Fibroblast of lung (primary cell): ENCODE measurements around the gene FMNL3. TPM values are rescaled to one million over a fixed set of nuclear protein-coding genes. Genes with fewer than 3 reads are reported as not detected.

ENCODE experiments used
- DNase-seq, 2 donors: peaks; one replicate each; pipeline versions ENCODE4 v3.0.0 to v3.0.0-alpha.2; 2010; ENCODE audit warnings: low read depth in 2 of 2
- H2AFZ ChIP-seq: 2 replicates; pipeline ENCODE4 v1.5.1; 2012; ENCODE audit warnings: low read length, control low read depth, inconsistent platforms
- H3K27ac ChIP-seq: 2 replicates; pipeline ENCODE4 v1.5.1; 2011; ENCODE audit warnings: low read length, control low read depth; ENCODE audit not compliant: insufficient read depth
- H3K27me3 ChIP-seq: 2 replicates; pipeline ENCODE4 v1.5.1; 2011; ENCODE audit warnings: mild to moderate bottlenecking, low read length; ENCODE audit not compliant: control insufficient read depth, insufficient read depth
- H3K36me3 ChIP-seq: 2 replicates; pipeline ENCODE4 v1.5.1; 2011; ENCODE audit warnings: low read length; ENCODE audit not compliant: control insufficient read depth, insufficient read depth
- H3K4me1 ChIP-seq: 2 replicates; pipeline ENCODE4 v1.5.1; 2011; ENCODE audit warnings: low read length; ENCODE audit not compliant: control insufficient read depth, insufficient read depth; ENCODE audit errors: extremely low read depth
- H3K4me2 ChIP-seq: 2 replicates; pipeline ENCODE4 v1.5.1; 2011; ENCODE audit warnings: low read length, control low read depth; ENCODE audit not compliant: insufficient read depth; ENCODE audit errors: extremely low read depth
- H3K4me3 ChIP-seq, 4 experiments: fragments of 200-600 bp in 1 of 4; sonication (generic) in 1 of 4; replicated peaks in 1 of 4; 2 replicates each; pipeline ENCODE4 v1.5.1; 2011 to 2016; ENCODE audit warnings: low read length in 4 of 4, low read depth in 3 of 4, mild to moderate bottlenecking in 3 of 4, control low read depth in 2 of 4, inconsistent platforms in 1 of 4, mixed read lengths in 1 of 4; ENCODE audit not compliant: insufficient read depth in 1 of 4; ENCODE audit errors: control extremely low read depth in 1 of 4
- H3K79me2 ChIP-seq: 2 replicates; pipeline ENCODE4 v1.5.1; 2012; ENCODE audit warnings: mild to moderate bottlenecking, low read length, inconsistent platforms; ENCODE audit not compliant: control insufficient read depth, insufficient read depth
- H3K9ac ChIP-seq: 2 replicates; pipeline ENCODE4 v1.5.1; 2011; ENCODE audit warnings: mild to moderate bottlenecking, low read length, control low read depth; ENCODE audit not compliant: insufficient read depth
- H3K9me3 ChIP-seq: 2 replicates; pipeline ENCODE4 v1.5.1; 2012; ENCODE audit warnings: low read depth, low read length; ENCODE audit not compliant: control insufficient read depth, insufficient read depth
- H4K20me1 ChIP-seq: 2 replicates; pipeline ENCODE4 v1.5.1; 2011; ENCODE audit warnings: low read length; ENCODE audit not compliant: control insufficient read depth, insufficient read depth; ENCODE audit errors: extremely low read depth
- CTCF ChIP-seq, 2 donors: IDR thresholded peaks in 1 of 2; conservative IDR thresholded peaks in 1 of 2; 1 replicate in 1 of 2; 2 replicates in 1 of 2; pipeline ENCODE4 v1.5.1; 2011 to 2012; ENCODE audit warnings: low read length in 2 of 2, control low read depth in 1 of 2, inconsistent platforms in 1 of 2, low read depth in 1 of 2, mild to moderate bottlenecking in 1 of 2
- EZH2 ChIP-seq: IDR thresholded peaks from 2 replicates; pipeline ENCODE4 v1.5.1; 2012; ENCODE audit warnings: low read length, control low read depth, mild to moderate bottlenecking; ENCODE audit errors: missing control alignments
- polyA plus RNA-seq, 2 donors: library from polyadenylated mRNA; depleted of rRNA in 1 of 2; stranded (reverse) in 1 of 2; unstranded in 1 of 2; fragments of >200 nt; gene quantifications; 2 replicates each; pipeline ENCODE4 v1.2.1, GENCODE V29; 2011 to 2012; ENCODE audit warnings: missing spikeins in 1 of 2
- total RNA-seq: library from RNA; depleted of rRNA; stranded (reverse); fragments of >200 nt; gene quantifications from 2 replicates; pipeline ENCODE4 v1.2.1, GENCODE V29; 2014

Gene FMNL3
- total and polyA plus RNA-seq, 2 donors (not counting 1 experiment from before 2014, with no cell fraction given) = 15.0 to 22.5 TPM

DNA sequence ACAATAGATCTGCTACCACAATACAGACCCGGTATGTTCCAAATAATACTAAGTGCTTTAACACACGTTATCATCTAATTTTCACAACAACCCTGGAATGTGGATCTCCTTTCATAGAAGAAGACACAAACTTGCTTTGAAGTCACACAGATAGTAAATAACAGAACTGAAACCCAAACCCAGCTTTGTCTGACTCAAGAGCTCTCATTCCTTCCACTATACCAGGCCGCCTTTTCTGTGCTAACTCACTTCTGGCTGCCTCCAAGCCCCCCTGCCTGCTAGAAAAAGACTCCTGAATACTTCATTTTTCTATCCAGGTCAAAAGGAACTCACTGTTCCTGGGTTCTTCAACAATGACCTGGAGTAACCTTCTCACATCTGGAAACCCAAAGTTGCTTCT is 46.0 kb downstream of the FMNL3 start:
- DNase-seq = no peak
- H3K9me3 ChIP-seq = no peaks in the 10 kb centered on the region
- H3K36me3 ChIP-seq = peaks cover 11% of the 10 kb centered on the region
- H3K9ac ChIP-seq = no peak overlapping the region
- TF ChIP-seq EZH2 (no peak), CTCF (conservative IDR thresholded peaks at IDR 0.05 in 1 of 2, IDR thresholded peaks at IDR 0.05 in 1 of 2; ENCODE audit: low read depth in 1 of 2, low read length in 2 of 2) (no peak)
- no peak overlapping the region for H3K4me3 ChIP-seq
- H3K79me2 ChIP-seq = no peaks in the 10 kb centered on the region
- no peaks in the 10 kb centered on the region for H3K27me3 ChIP-seq
- no peak overlapping the region for H3K4me2 ChIP-seq
- H4K20me1 ChIP-seq = no peaks in the 10 kb centered on the region
- peaks cover 9% of the 10 kb centered on the region for H3K4me1 ChIP-seq
- no peak overlapping the region for H3K27ac ChIP-seq
- H2AFZ ChIP-seq = no peak overlapping the region

DNA sequence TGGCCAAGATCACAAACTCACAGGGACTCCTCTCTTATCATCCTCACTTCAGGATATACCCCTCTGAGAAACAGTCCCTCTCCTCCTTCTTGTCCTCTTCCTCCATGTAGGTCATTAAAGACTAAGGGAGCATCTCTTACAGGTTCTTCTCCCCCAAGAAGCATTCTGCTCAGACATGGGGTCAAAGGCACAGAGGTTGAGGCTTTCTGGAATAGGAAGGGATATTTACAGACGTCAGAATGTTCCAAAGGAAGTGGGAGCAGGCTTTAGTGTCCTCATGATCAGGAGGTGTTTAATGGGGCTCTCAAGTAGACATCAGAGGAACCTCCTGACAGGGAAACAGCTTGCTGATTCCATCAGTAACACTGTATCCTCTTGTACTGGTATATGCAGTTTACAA is 47.5 kb downstream of the FMNL3 start:
- Histone ChIP-seq H3K4me2 (no peak overlapping the region), H3K36me3 (peaks cover 11% of the 10 kb centered on the region), H2AFZ (no peak overlapping the region), H3K27ac (no peak overlapping the region), H4K20me1 (no peaks in the 10 kb centered on the region), H3K79me2 (no peaks in the 10 kb centered on the region), H3K4me1 (peaks cover 9% of the 10 kb centered on the region), H3K4me3 (no peak overlapping the region), H3K27me3 (no peaks in the 10 kb centered on the region), H3K9ac (no peak overlapping the region), H3K9me3 (no peaks in the 10 kb centered on the region)
- no peak for DNase-seq
- TF ChIP-seq CTCF (conservative IDR thresholded peaks at IDR 0.05 in 1 of 2, IDR thresholded peaks at IDR 0.05 in 1 of 2; ENCODE audit: low read depth in 1 of 2, low read length in 2 of 2) = no peak
- TF ChIP-seq EZH2 = no peak

GRCh38 chr12:49658276-49658675 is 48.9 kb downstream of the FMNL3 start:
- DNase-seq = no peak
- no peak overlapping the region for H3K27ac ChIP-seq
- H4K20me1 ChIP-seq = no peaks in the 10 kb centered on the region
- no peak overlapping the region for H2AFZ ChIP-seq
- peaks cover 4% of the 10 kb centered on the region for H3K4me1 ChIP-seq
- no peaks in the 10 kb centered on the region for H3K79me2 ChIP-seq
- no peak overlapping the region for H3K4me2 ChIP-seq
- TF ChIP-seq CTCF (conservative IDR thresholded peaks at IDR 0.05 in 1 of 2, IDR thresholded peaks at IDR 0.05 in 1 of 2; ENCODE audit: low read depth in 1 of 2, low read length in 2 of 2) = no peak
- no peak for TF ChIP-seq EZH2
- H3K9ac ChIP-seq = no peak overlapping the region
- no peaks in the 10 kb centered on the region for H3K27me3 ChIP-seq
- no peak overlapping the region for H3K4me3 ChIP-seq
- H3K9me3 ChIP-seq = no peaks in the 10 kb centered on the region
- H3K36me3 ChIP-seq = peaks cover 11% of the 10 kb centered on the region
